GM19324 (cell line): ENCODE measurements around the gene ACTL6A.

Source experiments
- ATAC-seq: cut with Tn5 transposase; IDR thresholded peaks from one replicate; pipeline ENCODE4 v1.9.1; 2021; ENCODE audit warnings: mild to moderate bottlenecking, moderate library complexity; ENCODE audit not compliant: unreplicated experiment, low FRiP score

Gene ACTL6A

GRCh38 chr3:179589143-179589542 is 26.4 kb downstream of the ACTL6A start:
- no peak for ATAC-seq

GRCh38 chr3:179590669-179591068 is 27.9 kb downstream of the ACTL6A start:
- ATAC-seq: no peak

- no peak for ATAC-seq
Observed at GRCh38 chr3:179591313-179591712, 28.6 kb downstream of the ACTL6A start.

GRCh38 chr3:179599531-179599930 is 36.8 kb downstream of the ACTL6A start:
- ATAC-seq: no peak

- no peak for ATAC-seq
Observed at GRCh38 chr3:179603321-179603720, 40.6 kb downstream of the ACTL6A start.

- no peak for ATAC-seq
Observed at GRCh38 chr3:179603831-179604230, 41.1 kb downstream of the ACTL6A start.

GRCh38 chr3:179604321-179605078 is 41.8 kb downstream of the ACTL6A start, which contains the start of the genes MRPL47 and NDUFB5:
Gene MRPL47 (minus strand): TSS chr3:179604638. CDS start chr3:179604624, 14 bp downstream.
Gene NDUFB5 (plus strand): TSS chr3:179604794. CDS start chr3:179604816, 22 bp downstream.
- peak; percentile 97 for ATAC-seq

- ATAC-seq: no peak
Observed at GRCh38 chr3:179606534-179607085, 43.9 kb downstream of the ACTL6A start.

- ATAC-seq: peak; percentile 38
Observed at GRCh38 chr3:179608931-179609720, 46.4 kb downstream of the ACTL6A start.

- no peak for ATAC-seq
Observed at GRCh38 chr3:179610066-179610465, 47.3 kb downstream of the ACTL6A start.

- ATAC-seq: no peak
Observed at GRCh38 chr3:179613807-179614206, 51.1 kb downstream of the ACTL6A start.

GRCh38 chr3:179615458-179616173 is 52.9 kb downstream of the ACTL6A start:
- no peak for ATAC-seq

GRCh38 chr3:179622023-179622422 is 59.3 kb downstream of the ACTL6A start:
- ATAC-seq: no peak

- ATAC-seq: no peak
Observed at GRCh38 chr3:179624451-179624850, 61.7 kb downstream of the ACTL6A start.

GRCh38 chr3:179630753-179631451 is 68.2 kb downstream of the ACTL6A start:
- ATAC-seq: no peak
